ENCODE results near the gene ZBTB43. TPM values are rescaled to one million over a fixed set of nuclear protein-coding genes. Genes with fewer than 3 reads are reported as not detected.

The ZBTB43 gene, protein sequence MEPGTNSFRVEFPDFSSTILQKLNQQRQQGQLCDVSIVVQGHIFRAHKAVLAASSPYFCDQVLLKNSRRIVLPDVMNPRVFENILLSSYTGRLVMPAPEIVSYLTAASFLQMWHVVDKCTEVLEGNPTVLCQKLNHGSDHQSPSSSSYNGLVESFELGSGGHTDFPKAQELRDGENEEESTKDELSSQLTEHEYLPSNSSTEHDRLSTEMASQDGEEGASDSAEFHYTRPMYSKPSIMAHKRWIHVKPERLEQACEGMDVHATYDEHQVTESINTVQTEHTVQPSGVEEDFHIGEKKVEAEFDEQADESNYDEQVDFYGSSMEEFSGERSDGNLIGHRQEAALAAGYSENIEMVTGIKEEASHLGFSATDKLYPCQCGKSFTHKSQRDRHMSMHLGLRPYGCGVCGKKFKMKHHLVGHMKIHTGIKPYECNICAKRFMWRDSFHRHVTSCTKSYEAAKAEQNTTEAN
- total RNA-seq (2014; rRNA removed; shearing (Covaris generic)), result 3.3 and 4.1 TPM in 2 replicates
- 6.4 and 7.6 TPM in 2 replicates for total RNA-seq (2022)
- percentile 73 among the genes with signal in this experiment for Bru-seq, nascent RNA
- BruChase-seq, experiment 1, labeled RNA remaining after a 6-hour chase, result percentile 71 among the genes with signal in this experiment
- percentile 75 among the genes with signal in this experiment for BruChase-seq, experiment 2, labeled RNA remaining after a 2-hour chase
- long read RNA-seq, full-length matches to known transcripts, result 7 of 7 reads
- long read RNA-seq, partial matches to known transcripts, result 0 of 7 reads
- long read RNA-seq, other reads (novel, unspliced or antisense), result 0 of 7 reads

DNA sequence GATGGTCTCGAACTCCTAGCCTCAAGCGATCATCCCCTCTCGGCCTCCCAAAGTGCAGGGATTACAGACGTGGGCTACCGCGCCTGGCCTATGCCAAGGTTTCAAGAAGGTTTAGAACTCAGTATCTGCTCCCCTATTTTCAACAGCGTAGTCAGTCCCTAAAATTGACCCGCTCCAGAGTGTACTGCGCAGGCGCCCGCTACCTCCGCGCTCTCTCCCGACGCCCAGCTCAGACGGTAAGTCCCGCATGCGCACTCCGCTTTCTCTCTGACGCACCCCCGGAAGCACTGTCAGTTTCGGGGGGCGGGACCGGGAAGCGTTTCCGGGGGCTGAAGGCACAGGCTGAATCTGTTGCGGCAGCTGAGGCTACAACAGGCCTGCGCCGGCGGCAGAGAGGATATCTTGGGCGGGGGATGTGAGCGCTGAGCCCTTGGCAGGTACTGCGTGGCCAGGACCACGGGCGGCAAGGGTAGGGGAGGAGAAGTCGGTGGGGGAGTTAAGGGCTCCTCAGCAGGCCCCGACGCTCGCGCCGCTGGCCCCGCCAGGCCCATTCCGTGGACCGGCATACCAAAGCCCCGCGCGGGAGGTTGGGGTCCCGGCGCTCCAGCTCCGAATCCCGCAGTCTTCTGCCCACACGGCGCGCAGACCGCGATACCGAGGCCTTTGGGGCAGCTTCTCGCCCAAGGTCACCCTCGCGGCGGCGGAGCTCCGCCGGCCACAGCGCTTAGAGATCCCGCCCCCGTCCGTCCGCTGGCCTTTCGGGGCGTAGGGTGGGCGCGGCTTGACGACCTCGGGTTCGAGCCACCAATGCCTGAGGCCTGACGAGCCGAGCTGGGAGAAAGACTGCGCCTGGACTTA is at the start of gene ZBTB43:
TSS of gene ZBTB43 (plus strand) at position 345 of the 858 bp plus-strand sequence. CDS start 27,470 bp downstream, outside the sequence.
- TF ChIP-seq, protein P1, sequence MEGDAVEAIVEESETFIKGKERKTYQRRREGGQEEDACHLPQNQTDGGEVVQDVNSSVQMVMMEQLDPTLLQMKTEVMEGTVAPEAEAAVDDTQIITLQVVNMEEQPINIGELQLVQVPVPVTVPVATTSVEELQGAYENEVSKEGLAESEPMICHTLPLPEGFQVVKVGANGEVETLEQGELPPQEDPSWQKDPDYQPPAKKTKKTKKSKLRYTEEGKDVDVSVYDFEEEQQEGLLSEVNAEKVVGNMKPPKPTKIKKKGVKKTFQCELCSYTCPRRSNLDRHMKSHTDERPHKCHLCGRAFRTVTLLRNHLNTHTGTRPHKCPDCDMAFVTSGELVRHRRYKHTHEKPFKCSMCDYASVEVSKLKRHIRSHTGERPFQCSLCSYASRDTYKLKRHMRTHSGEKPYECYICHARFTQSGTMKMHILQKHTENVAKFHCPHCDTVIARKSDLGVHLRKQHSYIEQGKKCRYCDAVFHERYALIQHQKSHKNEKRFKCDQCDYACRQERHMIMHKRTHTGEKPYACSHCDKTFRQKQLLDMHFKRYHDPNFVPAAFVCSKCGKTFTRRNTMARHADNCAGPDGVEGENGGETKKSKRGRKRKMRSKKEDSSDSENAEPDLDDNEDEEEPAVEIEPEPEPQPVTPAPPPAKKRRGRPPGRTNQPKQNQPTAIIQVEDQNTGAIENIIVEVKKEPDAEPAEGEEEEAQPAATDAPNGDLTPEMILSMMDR (conservative IDR thresholded peaks at IDR 0.05; ENCODE audit: low read length), result no peak
- TF ChIP-seq EZH2phosphoT487 (IDR thresholded peaks at IDR 0.05; ENCODE audit: borderline replicate concordance, low read depth, low read length), result no peak
- POLR2A ChIA-PET, result interaction anchor here (1.0 to 1.7 kb wide), 5 partner anchors 9 to 646 kb away, joined by 3 to 6 read pairs (median 3); partner anchors contain the start of genes LRSAM1 and RPL12
- CTCF ChIA-PET (ENCODE audit: unreplicated experiment), result interaction anchor here (0.7 kb wide), 1 partner anchor 112 kb away, joined by 3 read pairs; no protein-coding TSS in a partner anchor

DNA sequence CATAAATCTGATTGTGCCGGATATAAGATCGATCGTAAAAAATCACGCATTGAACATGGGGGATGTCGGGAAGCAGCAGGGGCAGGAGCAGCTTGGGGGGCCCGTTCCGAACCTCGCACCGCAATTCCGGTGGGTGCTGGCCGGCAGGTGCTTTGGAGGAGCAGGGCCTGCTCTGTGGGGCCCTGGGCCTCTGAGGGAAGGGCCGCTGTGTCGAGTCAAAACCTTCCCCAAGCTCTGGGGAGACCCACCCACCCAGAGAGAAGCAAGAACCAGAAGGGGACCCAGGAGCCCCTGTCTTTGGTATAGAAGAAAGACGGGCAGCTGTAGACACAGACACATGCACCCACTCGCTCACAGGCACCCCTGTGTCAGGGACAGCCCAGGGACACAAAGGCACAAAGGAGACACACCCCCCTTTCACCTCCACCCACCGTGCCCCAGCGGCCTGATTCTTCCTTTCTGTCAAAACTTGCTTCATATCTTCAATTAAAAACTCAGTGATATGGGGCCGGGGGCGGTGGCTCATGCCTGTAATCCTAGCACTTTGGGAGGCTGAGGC is 49.4 kb upstream of the ZBTB43 start:
- TF ChIP-seq, protein P1 (conservative IDR thresholded peaks at IDR 0.05; ENCODE audit: low read length), result no peak
- no peak for TF ChIP-seq EZH2phosphoT487 (IDR thresholded peaks at IDR 0.05; ENCODE audit: borderline replicate concordance, low read depth, low read length)
- Histone ChIP-seq H3K4me2 (ENCODE audit: low read length) (no peak overlapping the region), H3K4me1 (ENCODE audit: insufficient read depth, low read length, poor library complexity, severe bottlenecking) (no peaks in the 10 kb centered on the region), H3K9me3 (ENCODE audit: low read length) (no peaks in the 10 kb centered on the region), H3K9me2 (ENCODE audit: insufficient read depth, low read length) (no peaks in the 10 kb centered on the region), H3K36me3 (ENCODE audit: insufficient read depth, low read length) (no peaks in the 10 kb centered on the region), H2AFZ (ENCODE audit: low read length) (no peak overlapping the region), H3K4me3 (ENCODE audit: low read depth, low read length, poor library complexity, severe bottlenecking) (no peak overlapping the region), H4K20me1 (ENCODE audit: insufficient read depth, low read length) (no peaks in the 10 kb centered on the region), H3K79me2 (ENCODE audit: insufficient read depth, low read depth, low read length) (no peaks in the 10 kb centered on the region), H3K27ac (ENCODE audit: low read depth, low read length, poor library complexity, severe bottlenecking) (no peak overlapping the region)
- BruUV-seq (replicated peaks), result no TSS peak
- intact Hi-C loops (cut with micrococcal nuclease; ENCODE audit: unreplicated experiment), result no loop called here
- ChIA-PET CTCF (ENCODE audit: unreplicated experiment) (no interaction called here), POLR2A (no interaction called here)
- no peak for DNase-seq (ENCODE audit: low spot score)

More for the DNA sequence above, at the start of gene ZBTB43:
- peak within 1 kb of the TSS; percentile 84 for H3K4me2 ChIP-seq (ENCODE audit: low read length)
- peaks cover 23% of the 10 kb centered on the region for H3K4me1 ChIP-seq (ENCODE audit: insufficient read depth, low read length, poor library complexity, severe bottlenecking)
- H3K79me2 ChIP-seq (ENCODE audit: insufficient read depth, low read depth, low read length), result peaks cover 35% of the 10 kb centered on the region; the same call in 1 of the 2 replicates
- peak within 1 kb of the TSS; percentile 82 for H3K4me3 ChIP-seq (ENCODE audit: low read depth, low read length, poor library complexity, severe bottlenecking)
- H4K20me1 ChIP-seq (ENCODE audit: insufficient read depth, low read length), result no peaks in the 10 kb centered on the region
- intact Hi-C loops (cut with micrococcal nuclease; ENCODE audit: unreplicated experiment), result loop anchor here (5.0 to 10.0 kb wide), 2 partner anchors 57 to 110 kb away; partner anchors contain the start of genes RALGPS1 and ZBTB34
- H3K36me3 ChIP-seq (ENCODE audit: insufficient read depth, low read length), result peaks cover 11% of the 10 kb centered on the region; the same call in 1 of the 2 replicates
- no peaks in the 10 kb centered on the region for H3K9me3 ChIP-seq (ENCODE audit: low read length)
- BruUV-seq (replicated peaks), result no TSS peak
- H3K9me2 ChIP-seq (ENCODE audit: insufficient read depth, low read length), result no peaks in the 10 kb centered on the region
- H3K27ac ChIP-seq (ENCODE audit: low read depth, low read length, poor library complexity, severe bottlenecking), result peak within 1 kb of the TSS; percentile 50
- H2AFZ ChIP-seq (ENCODE audit: low read length), result peak within 1 kb of the TSS; percentile 96
- peak; percentile 95 for DNase-seq (ENCODE audit: low spot score)

All from OCI-LY7 (cell line).